ENCODE measurements around the gene EID3. TPM values are rescaled to one million over a fixed set of nuclear protein-coding genes. Genes with fewer than 3 reads are reported as not detected.

Gene EID3
- total RNA-seq, 1 experiment from 2014 or later, result 3.2 TPM

DNA sequence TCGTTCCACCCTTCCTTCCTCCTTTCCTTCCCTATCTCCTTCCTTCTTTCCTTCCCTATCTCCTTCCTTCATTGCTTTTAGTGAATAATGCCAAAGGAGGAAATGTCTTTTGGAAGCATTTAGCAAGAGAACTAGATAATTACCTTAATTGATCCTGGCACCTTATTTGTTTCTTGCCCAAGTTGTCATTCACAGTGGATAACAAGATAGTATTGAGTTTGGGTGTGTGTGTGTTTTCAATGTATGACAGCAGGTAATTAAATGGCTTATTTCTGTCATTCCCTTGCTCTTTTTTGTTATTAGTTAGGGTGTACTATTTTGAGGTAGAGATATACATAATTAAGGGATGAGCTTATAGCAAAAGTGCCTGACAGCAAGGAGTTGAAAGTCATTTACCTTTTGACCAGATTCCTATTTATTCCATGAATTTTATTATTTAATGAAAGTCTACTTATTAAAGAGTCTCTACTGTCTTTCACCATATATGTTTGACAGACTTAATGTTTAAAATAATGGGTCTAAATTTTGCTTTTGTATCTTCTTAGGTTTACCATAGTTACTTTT is 30.2 kb downstream of the EID3 start:
- intact Hi-C loops (cut with micrococcal nuclease; ENCODE audit: unreplicated experiment), result no loop called here

DNA sequence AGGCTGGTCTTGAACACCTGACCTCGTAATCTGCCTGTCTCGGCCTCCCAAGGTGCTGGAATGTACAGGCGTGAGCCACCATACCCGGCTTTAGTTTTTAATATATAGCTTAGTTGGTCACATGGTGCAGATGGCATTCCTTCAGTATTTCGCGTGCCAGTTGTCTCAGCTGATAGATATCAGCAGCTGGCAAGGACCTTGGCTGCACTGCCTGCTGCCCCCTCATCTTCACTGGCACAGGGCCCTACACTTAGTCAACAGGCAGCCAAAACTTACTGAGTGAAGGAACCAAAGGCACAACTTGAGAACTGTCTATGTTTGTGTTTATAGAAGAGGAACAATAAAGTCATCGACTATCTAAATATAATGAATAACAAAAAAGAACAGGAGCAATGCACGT is 31.0 kb downstream of the EID3 start:
- ChIA-PET POLR2A (no interaction called here), CTCF (no interaction called here)
- Histone ChIP-seq H3K4me3 (ENCODE audit: low read depth, low read length) (no peak overlapping the region), H3K36me3 (ENCODE audit: control insufficient read depth, insufficient read depth, low read length) (no peaks in the 10 kb centered on the region), H3K9me3 (0 out of 2 replicates have a peak, but pooled peaks cover 2% of the 10 kb centered on the region), H3K4me1 (no peaks in the 10 kb centered on the region), H3K27me3 (replicated peaks; ENCODE audit: control insufficient read depth, insufficient read depth, low read length) (no peaks in the 10 kb centered on the region)
- Mint-ChIP-seq H3K4me1 (ENCODE audit: low read depth, unreplicated experiment) (no peaks in the 10 kb centered on the region), H3K9me3 (ENCODE audit: unreplicated experiment) (no peaks in the 10 kb centered on the region), H3K4me3 (ENCODE audit: unreplicated experiment) (no peak overlapping the region), H3K27me3 (ENCODE audit: insufficient read depth, unreplicated experiment) (no peaks in the 10 kb centered on the region), H3K36me3 (ENCODE audit: insufficient read depth, unreplicated experiment) (peaks cover 64% of the 10 kb centered on the region), H3K27ac (ENCODE audit: unreplicated experiment) (no peak overlapping the region)
- intact Hi-C loops (cut with micrococcal nuclease; ENCODE audit: unreplicated experiment), result no loop called here
- TF ChIP-seq, protein P1, sequence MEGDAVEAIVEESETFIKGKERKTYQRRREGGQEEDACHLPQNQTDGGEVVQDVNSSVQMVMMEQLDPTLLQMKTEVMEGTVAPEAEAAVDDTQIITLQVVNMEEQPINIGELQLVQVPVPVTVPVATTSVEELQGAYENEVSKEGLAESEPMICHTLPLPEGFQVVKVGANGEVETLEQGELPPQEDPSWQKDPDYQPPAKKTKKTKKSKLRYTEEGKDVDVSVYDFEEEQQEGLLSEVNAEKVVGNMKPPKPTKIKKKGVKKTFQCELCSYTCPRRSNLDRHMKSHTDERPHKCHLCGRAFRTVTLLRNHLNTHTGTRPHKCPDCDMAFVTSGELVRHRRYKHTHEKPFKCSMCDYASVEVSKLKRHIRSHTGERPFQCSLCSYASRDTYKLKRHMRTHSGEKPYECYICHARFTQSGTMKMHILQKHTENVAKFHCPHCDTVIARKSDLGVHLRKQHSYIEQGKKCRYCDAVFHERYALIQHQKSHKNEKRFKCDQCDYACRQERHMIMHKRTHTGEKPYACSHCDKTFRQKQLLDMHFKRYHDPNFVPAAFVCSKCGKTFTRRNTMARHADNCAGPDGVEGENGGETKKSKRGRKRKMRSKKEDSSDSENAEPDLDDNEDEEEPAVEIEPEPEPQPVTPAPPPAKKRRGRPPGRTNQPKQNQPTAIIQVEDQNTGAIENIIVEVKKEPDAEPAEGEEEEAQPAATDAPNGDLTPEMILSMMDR (IDR thresholded peaks at IDR 0.05; ENCODE audit: insufficient read depth in 1 of 2, low read depth in 1 of 2, low read length in 1 of 2, severe bottlenecking in 1 of 2, unreplicated experiment in 1 of 2), result no peak
- BruUV-seq (replicated peaks), result no TSS peak
- DNase-seq, result no peak

More for the DNA sequence above, 30.2 kb downstream of the EID3 start:
- peaks cover 64% of the 10 kb centered on the region for H3K36me3 Mint-ChIP-seq (ENCODE audit: insufficient read depth, unreplicated experiment)
- H3K9me3 ChIP-seq, result 0 out of 2 replicates have a peak, but pooled peaks cover 2% of the 10 kb centered on the region
- POLR2A ChIA-PET, result no interaction called here
- H3K4me3 ChIP-seq (ENCODE audit: low read depth, low read length), result no peak overlapping the region
- H3K36me3 ChIP-seq (ENCODE audit: control insufficient read depth, insufficient read depth, low read length), result no peaks in the 10 kb centered on the region
- no TSS peak for BruUV-seq (replicated peaks)
- DNase-seq, result no peak
- no peaks in the 10 kb centered on the region for H3K27me3 Mint-ChIP-seq (ENCODE audit: insufficient read depth, unreplicated experiment)
- no peaks in the 10 kb centered on the region for H3K9me3 Mint-ChIP-seq (ENCODE audit: unreplicated experiment)
- CTCF ChIA-PET, result no interaction called here
- H3K4me1 ChIP-seq, result no peaks in the 10 kb centered on the region
- TF ChIP-seq, protein P1 (IDR thresholded peaks at IDR 0.05; ENCODE audit: insufficient read depth in 1 of 2, low read depth in 1 of 2, low read length in 1 of 2, severe bottlenecking in 1 of 2, unreplicated experiment in 1 of 2), result no peak
- H3K27me3 ChIP-seq (replicated peaks; ENCODE audit: control insufficient read depth, insufficient read depth, low read length), result no peaks in the 10 kb centered on the region
- H3K4me3 Mint-ChIP-seq (ENCODE audit: unreplicated experiment), result no peak overlapping the region
- H3K27ac Mint-ChIP-seq (ENCODE audit: unreplicated experiment), result no peak overlapping the region
- no peaks in the 10 kb centered on the region for H3K4me1 Mint-ChIP-seq (ENCODE audit: low read depth, unreplicated experiment)

DNA sequence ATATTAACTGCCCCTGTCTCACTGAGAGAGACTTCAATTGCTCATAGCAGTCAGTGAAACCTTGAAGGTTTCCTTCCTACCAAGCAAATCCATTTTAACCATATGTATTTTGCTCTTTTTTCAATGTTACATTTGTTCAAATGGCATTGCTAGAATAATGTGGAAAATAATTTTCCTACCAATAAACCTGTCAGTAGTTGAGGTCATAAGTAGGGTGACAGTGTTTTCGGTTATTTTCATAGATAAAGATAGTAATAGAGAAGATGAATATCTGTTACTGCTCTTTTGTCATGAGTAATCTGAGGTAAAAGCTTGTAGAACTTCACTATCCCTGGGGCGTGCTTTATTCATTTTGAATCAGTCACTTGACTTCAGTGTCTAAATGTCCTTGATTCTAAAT is 32.6 kb downstream of the EID3 start:
- H3K9me3 ChIP-seq, result 0 out of 2 replicates have a peak, but pooled peaks cover 2% of the 10 kb centered on the region
- Mint-ChIP-seq H3K9me3 (ENCODE audit: unreplicated experiment) (no peaks in the 10 kb centered on the region), H3K27me3 (ENCODE audit: insufficient read depth, unreplicated experiment) (no peaks in the 10 kb centered on the region), H3K4me3 (ENCODE audit: unreplicated experiment) (no peak overlapping the region), H3K36me3 (ENCODE audit: insufficient read depth, unreplicated experiment) (peaks cover 63% of the 10 kb centered on the region), H3K27ac (ENCODE audit: unreplicated experiment) (no peak overlapping the region), H3K4me1 (ENCODE audit: low read depth, unreplicated experiment) (no peaks in the 10 kb centered on the region)
- no peaks in the 10 kb centered on the region for H3K27me3 ChIP-seq (replicated peaks; ENCODE audit: control insufficient read depth, insufficient read depth, low read length)
- H3K36me3 ChIP-seq (ENCODE audit: control insufficient read depth, insufficient read depth, low read length), result peaks cover 2% of the 10 kb centered on the region
- ChIA-PET POLR2A (no interaction called here), CTCF (no interaction called here)
- intact Hi-C loops (cut with micrococcal nuclease; ENCODE audit: unreplicated experiment), result no loop called here
- TF ChIP-seq, protein P1 (IDR thresholded peaks at IDR 0.05; ENCODE audit: insufficient read depth in 1 of 2, low read depth in 1 of 2, low read length in 1 of 2, severe bottlenecking in 1 of 2, unreplicated experiment in 1 of 2), result no peak
- BruUV-seq (replicated peaks), result no TSS peak
- no peak overlapping the region for H3K4me3 ChIP-seq (ENCODE audit: low read depth, low read length)
- no peaks in the 10 kb centered on the region for H3K4me1 ChIP-seq
- DNase-seq, result no peak

Data from Caco-2 (cell line).